Smooth muscle cell (in vitro differentiated cells): ENCODE measurements around the gene SEMA3D. TPM values are rescaled to one million over a fixed set of nuclear protein-coding genes. Genes with fewer than 3 reads are reported as not detected.

Experiments used
- DNase-seq: peaks from one replicate; lab custom pipeline; 2025; ENCODE audit not compliant: unreplicated experiment; lab: John Stamatoyannopoulos, UW
- H2AFZ ChIP-seq: fragments of 200-600 bp; sonication (generic); 2 replicates; pipeline ENCODE4 v1.6.0; 2016; ENCODE audit warnings: antibody characterized with exemption, low read depth, mild to moderate bottlenecking
- H3F3A ChIP-seq: fragments of 200-600 bp; sonication (generic); 2 replicates; pipeline ENCODE4 v1.6.0; 2017; ENCODE audit warnings: antibody characterized with exemption, low read depth
- H3K27ac ChIP-seq: fragments of 200-600 bp; sonication (generic); 2 replicates; pipeline ENCODE4 v1.5.1; 2016; ENCODE audit warnings: low read depth, mild to moderate bottlenecking
- H3K27me3 ChIP-seq: fragments of 200-600 bp; sonication (generic); 2 replicates; pipeline ENCODE4 v1.6.1; 2016; ENCODE audit warnings: low read depth, mild to moderate bottlenecking
- H3K36me3 ChIP-seq: fragments of 200-600 bp; sonication (generic); 2 replicates; pipeline ENCODE4 v1.5.1; 2016; ENCODE audit warnings: low read depth
- H3K4me1 ChIP-seq: fragments of 200-600 bp; sonication (generic); 2 replicates; pipeline ENCODE4 v1.5.1; 2016; ENCODE audit warnings: low read depth
- H3K4me2 ChIP-seq: fragments of 200-600 bp; sonication (generic); 2 replicates; pipeline ENCODE4 v1.6.0; 2016; ENCODE audit warnings: mild to moderate bottlenecking
- H3K4me3 ChIP-seq: fragments of 200-600 bp; sonication (generic); 2 replicates; pipeline ENCODE4 v1.5.1; 2016; ENCODE audit warnings: mild to moderate bottlenecking
- H3K79me2 ChIP-seq: fragments of 200-600 bp; sonication (generic); 2 replicates; pipeline ENCODE4 v1.6.0; 2016; ENCODE audit warnings: low read depth, mild to moderate bottlenecking
- H3K9ac ChIP-seq: fragments of 200-600 bp; sonication (generic); 2 replicates; pipeline ENCODE4 v1.6.0; 2016; ENCODE audit warnings: low read depth
- H3K9me3 ChIP-seq: fragments of 200-600 bp; sonication (generic); replicated peaks from 2 replicates; pipeline ENCODE4 v1.5.1; 2016; ENCODE audit warnings: low read depth
- H4K20me1 ChIP-seq: fragments of 200-600 bp; sonication (generic); 2 replicates; pipeline ENCODE4 v1.6.0; 2016; ENCODE audit warnings: low read depth
- CTCF ChIP-seq: fragments of 200-600 bp; sonication (generic); IDR thresholded peaks from 2 replicates; pipeline ENCODE4 v1.5.1; 2017; ENCODE audit warnings: borderline replicate concordance, mild to moderate bottlenecking, antibody characterized with exemption; ENCODE audit not compliant: insufficient read depth, poor library complexity, severe bottlenecking
- WGBS: methylation state at CpG from one replicate; pipeline ENCODE4 v1.1.7; 2016; ENCODE audit warnings: low lambda C conversion rate; 5-methylcytosine and 5-hydroxymethylcytosine counted together
- polyA plus RNA-seq: library from polyadenylated mRNA; unstranded; fragments of >200 nt; fragmentation: Nextera tagmentation; extraction: Ambion mirVana; gene quantifications from 2 replicates; pipeline ENCODE4 v1.2.1, GENCODE V29; 2016
- total RNA-seq: library from RNA; depleted of rRNA; stranded (reverse); fragments of >200 nt; gene quantifications from 2 replicates; pipeline ENCODE4 v1.2.3, GENCODE V29; 2014

The SEMA3D gene
- total and polyA plus RNA-seq, 2 experiments from 2014 or later: 9.8 to 106 TPM

GRCh38 chr7:85060696-85061095, 126.2 kb downstream of the SEMA3D start:
- Histone ChIP-seq H2AFZ (no peak overlapping the region), H3K36me3 (no peaks in the 10 kb centered on the region), H3F3A (no peaks in the 10 kb centered on the region), H4K20me1 (no peaks in the 10 kb centered on the region), H3K4me2 (no peak overlapping the region), H3K9ac (no peak overlapping the region), H3K4me1 (peaks cover 4% of the 10 kb centered on the region), H3K27ac (no peak overlapping the region), H3K79me2 (no peaks in the 10 kb centered on the region), H3K4me3 (no peak overlapping the region), H3K27me3 (no peaks in the 10 kb centered on the region), H3K9me3 (no peaks in the 10 kb centered on the region)
- 89% methylated on average over 2 of the region's 2 CpGs for WGBS
- no peak for TF ChIP-seq CTCF
- no peak for DNase-seq

GRCh38 chr7:85055906-85056305, 130.9 kb downstream of the SEMA3D start:
- 77% methylated on average over 2 of the region's 2 CpGs for WGBS
- Histone ChIP-seq H3K4me3 (no peak overlapping the region), H3K9ac (no peak overlapping the region), H3F3A (no peaks in the 10 kb centered on the region), H2AFZ (no peak overlapping the region), H3K79me2 (no peaks in the 10 kb centered on the region), H3K4me2 (no peak overlapping the region), H3K36me3 (no peaks in the 10 kb centered on the region), H3K27ac (peak overlapping the region; percentile 38), H3K9me3 (no peaks in the 10 kb centered on the region), H3K4me1 (peaks cover 23% of the 10 kb centered on the region), H3K27me3 (no peaks in the 10 kb centered on the region), H4K20me1 (no peaks in the 10 kb centered on the region)
- no peak for DNase-seq
- no peak for TF ChIP-seq CTCF

GRCh38 chr7:85055196-85055595, 131.7 kb downstream of the SEMA3D start:
- Histone ChIP-seq H3K36me3 (no peaks in the 10 kb centered on the region), H3K4me1 (peaks cover 23% of the 10 kb centered on the region), H3K79me2 (no peaks in the 10 kb centered on the region), H3K4me2 (no peak overlapping the region), H3K9me3 (no peaks in the 10 kb centered on the region), H4K20me1 (no peaks in the 10 kb centered on the region), H3K27ac (peak overlapping the region; percentile 38), H3K27me3 (no peaks in the 10 kb centered on the region), H3K9ac (no peak overlapping the region), H2AFZ (no peak overlapping the region), H3F3A (no peaks in the 10 kb centered on the region), H3K4me3 (no peak overlapping the region)
- 91% methylated on average over 2 of the region's 2 CpGs for WGBS
- no peak for DNase-seq
- TF ChIP-seq CTCF: no peak

DNA sequence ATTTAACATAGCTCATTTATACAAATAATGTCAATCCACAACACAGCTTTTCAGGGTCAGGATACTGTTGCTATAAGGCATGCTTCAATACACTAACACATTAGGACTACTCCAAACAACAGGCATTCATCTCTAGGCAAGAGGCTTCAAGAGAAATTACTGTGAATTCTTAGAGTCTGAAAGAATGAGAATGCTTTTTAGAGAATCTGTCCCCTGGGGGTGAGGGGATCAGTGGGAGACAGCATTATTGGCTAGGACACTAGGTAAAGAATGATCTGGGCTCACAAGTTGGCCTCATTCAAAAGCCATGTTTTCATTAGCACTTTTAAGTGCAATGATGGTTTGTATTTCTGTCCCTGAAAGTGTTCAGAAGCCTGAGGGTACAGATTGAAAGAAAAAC, 132.6 kb downstream of the SEMA3D start:
- Histone ChIP-seq H3K27me3 (no peaks in the 10 kb centered on the region), H3K36me3 (no peaks in the 10 kb centered on the region), H3K9me3 (no peaks in the 10 kb centered on the region), H3K27ac (peak overlapping the region; percentile 10), H3K4me2 (no peak overlapping the region), H4K20me1 (no peaks in the 10 kb centered on the region), H3K79me2 (no peaks in the 10 kb centered on the region), H2AFZ (no peak overlapping the region), H3K4me3 (no peak overlapping the region), H3K4me1 (peaks cover 23% of the 10 kb centered on the region), H3K9ac (no peak overlapping the region), H3F3A (no peaks in the 10 kb centered on the region)
- DNase-seq: no peak
- no peak for TF ChIP-seq CTCF
